OCI-LY7 (cell line): Measurements from ENCODE around the gene BTAF1.

Experiments used
- EZH2phosphoT487 ChIP-seq: fragments of 200-600 bp; sonication (generic); IDR thresholded peaks from 2 replicates; pipeline ENCODE4 v1.6.1; 2018; ENCODE audit warnings: low read depth, borderline replicate concordance, mild to moderate bottlenecking, mixed run types, antibody characterized with exemption, low read length, moderate library complexity, mixed read lengths
- TF ChIP-seq, protein P1 (sequence below): fragments of 200-600 bp; sonication (generic); conservative IDR thresholded peaks from 2 replicates; pipeline ENCODE4 v1.5.1; 2014; ENCODE audit warnings: mild to moderate bottlenecking, antibody characterized with exemption, low read length, moderate library complexity, mixed read lengths

DNA sequence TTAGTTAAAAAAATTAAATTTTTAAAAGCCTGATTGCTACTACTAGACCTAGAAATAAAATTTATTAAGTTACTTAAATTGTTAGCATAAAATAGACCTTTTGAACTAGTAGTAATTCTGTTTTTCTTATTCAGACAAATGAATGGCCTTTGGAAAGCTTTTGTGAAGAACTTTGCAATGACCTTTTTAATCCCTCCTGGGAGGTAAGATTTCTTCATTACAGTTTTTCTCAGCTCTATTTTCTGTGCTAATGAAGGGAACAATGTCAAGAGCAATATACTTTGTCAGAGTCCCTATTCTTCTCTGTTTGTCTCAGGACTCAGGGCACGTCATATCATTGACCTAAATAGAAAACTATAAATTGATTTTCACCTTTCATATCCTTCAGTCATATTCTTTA is 33.5 kb downstream of the BTAF1 start:
- TF ChIP-seq, protein P1, sequence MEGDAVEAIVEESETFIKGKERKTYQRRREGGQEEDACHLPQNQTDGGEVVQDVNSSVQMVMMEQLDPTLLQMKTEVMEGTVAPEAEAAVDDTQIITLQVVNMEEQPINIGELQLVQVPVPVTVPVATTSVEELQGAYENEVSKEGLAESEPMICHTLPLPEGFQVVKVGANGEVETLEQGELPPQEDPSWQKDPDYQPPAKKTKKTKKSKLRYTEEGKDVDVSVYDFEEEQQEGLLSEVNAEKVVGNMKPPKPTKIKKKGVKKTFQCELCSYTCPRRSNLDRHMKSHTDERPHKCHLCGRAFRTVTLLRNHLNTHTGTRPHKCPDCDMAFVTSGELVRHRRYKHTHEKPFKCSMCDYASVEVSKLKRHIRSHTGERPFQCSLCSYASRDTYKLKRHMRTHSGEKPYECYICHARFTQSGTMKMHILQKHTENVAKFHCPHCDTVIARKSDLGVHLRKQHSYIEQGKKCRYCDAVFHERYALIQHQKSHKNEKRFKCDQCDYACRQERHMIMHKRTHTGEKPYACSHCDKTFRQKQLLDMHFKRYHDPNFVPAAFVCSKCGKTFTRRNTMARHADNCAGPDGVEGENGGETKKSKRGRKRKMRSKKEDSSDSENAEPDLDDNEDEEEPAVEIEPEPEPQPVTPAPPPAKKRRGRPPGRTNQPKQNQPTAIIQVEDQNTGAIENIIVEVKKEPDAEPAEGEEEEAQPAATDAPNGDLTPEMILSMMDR = no peak
- TF ChIP-seq EZH2phosphoT487 = no peak
